Activated T-helper 9 cell treated with anti-CD3 and anti-CD28 coated beads, Interleukin-2, amount 50 U/mL, for 16 hours (primary cell): Measurements from ENCODE around the gene KIAA0232.
A peak's percentile ranks its signal among the peaks of the same experiment; 100 is the strongest.
"Not testable (repeated sequence)": the region's sequence is repeated elsewhere in the genome, so short reads cannot be mapped to it uniquely, and the experiment has no call there.

Experiments used
- DNase-seq: peaks from one replicate; pipeline ENCODE4 v3.0.0-alpha.2; 2020; ENCODE audit warnings: low read depth

Gene KIAA0232

GRCh38 chr4:6900956-6901355 is 118.4 kb downstream of the KIAA0232 start:
- no peak for DNase-seq

- no peak for DNase-seq
Measured at GRCh38 chr4:6901669-6902317, 119.3 kb downstream of the KIAA0232 start.

GRCh38 chr4:6902318-6903042 is 120.0 kb downstream of the KIAA0232 start:
- no peak for DNase-seq

GRCh38 chr4:6905516-6906445 is 123.3 kb downstream of the KIAA0232 start:
- no peak for DNase-seq

GRCh38 chr4:6906486-6906885 is 124.0 kb downstream of the KIAA0232 start:
- not testable (repeated sequence) for DNase-seq

DNA sequence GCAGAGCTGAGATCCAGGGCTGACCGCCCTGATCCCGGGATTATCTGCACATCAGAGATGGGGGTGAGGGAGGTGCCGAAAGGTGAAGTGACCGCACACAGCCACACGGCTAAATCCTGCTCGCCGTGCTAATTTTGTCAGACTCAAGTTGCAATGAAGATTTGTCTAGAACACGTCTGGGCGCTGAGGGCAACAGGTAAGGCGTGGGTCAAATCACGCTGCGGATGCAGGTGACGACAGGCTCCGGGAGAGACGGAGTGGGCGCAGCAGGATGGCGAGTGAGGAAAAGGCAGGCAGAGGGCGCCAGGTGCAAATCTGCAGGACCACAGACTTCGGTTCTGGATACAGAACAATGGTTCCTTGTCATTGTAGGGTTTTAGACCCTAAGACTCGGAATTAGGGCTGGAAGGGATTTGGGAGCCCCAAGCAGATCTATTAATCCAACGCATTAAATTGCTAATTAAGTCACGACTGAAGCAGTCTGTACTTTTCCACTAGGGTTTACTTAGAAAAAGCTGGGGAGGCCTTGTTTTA is 125.2 kb downstream of the KIAA0232 start:
- DNase-seq = no peak

- DNase-seq = no peak
Measured at GRCh38 chr4:6908432-6909112, 126.0 kb downstream of the KIAA0232 start.

DNA sequence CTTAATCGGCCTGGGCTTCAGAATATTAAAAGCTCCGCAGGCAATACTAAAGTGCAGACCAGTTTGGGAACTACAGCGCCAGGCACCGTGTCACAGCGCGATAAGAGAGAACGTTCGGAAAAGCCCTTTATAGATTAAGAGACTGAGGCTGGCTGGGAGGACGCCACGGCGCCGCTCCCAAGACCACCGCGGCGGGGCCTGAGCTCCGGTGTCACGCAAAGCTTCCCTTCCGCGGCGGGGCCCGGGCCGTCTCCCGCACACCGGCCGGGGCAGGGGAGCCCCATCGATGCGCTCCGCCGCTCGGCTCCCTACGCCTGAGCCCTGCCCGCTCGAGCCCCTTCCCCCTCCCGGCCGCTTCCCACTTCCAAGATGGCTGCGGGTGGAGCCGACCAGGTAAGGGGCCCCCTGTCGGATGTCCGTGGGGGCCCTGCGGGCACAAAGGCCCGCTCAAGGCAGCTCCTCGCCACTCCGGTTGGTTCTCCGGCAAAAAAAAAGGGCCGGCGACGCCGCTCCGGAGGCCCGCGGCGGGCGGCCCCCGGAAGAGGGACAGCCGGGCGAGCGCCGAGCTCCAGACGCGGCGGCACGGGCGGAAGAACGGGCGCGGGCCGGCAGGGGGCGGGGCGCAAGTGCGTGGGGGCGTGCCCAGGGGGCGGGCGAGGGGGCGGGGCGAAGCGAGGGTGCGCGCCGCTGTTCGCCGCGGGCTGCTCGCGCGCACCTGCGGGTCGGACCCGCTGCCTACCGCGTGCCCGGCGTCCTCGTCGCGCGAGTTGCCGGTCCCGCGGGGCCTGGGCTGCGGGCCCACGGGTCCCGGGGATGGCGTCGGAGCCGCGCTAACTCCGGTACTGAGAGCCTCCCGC is 126.8 kb downstream of the KIAA0232 start, which contains the start of gene TBC1D14:
TBC1D14 (plus strand) TSS at position 714 of the 857 bp plus-strand sequence. CDS start 13,564 bp downstream, outside the sequence.
- DNase-seq = peak; percentile 80

DNA sequence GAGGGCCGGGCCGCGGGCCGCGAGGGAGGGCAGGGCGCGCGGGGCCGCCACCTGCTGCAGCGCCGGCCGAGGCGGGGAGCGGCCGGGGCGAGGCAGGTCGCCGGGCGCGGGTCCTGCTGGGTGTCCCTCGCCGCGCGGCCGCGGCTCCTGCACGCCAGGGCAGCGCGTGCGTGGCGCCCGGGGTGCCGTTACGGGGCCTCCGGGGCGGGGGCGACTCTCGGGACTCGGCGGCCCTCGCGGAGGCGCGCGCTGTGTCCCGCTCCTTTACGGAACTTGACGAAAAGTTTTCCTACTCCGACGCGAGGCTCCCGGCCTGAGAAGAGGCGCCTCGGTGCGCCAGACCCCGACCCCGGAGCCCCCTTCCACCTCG is 127.4 kb downstream of the KIAA0232 start:
- DNase-seq = no peak

DNA sequence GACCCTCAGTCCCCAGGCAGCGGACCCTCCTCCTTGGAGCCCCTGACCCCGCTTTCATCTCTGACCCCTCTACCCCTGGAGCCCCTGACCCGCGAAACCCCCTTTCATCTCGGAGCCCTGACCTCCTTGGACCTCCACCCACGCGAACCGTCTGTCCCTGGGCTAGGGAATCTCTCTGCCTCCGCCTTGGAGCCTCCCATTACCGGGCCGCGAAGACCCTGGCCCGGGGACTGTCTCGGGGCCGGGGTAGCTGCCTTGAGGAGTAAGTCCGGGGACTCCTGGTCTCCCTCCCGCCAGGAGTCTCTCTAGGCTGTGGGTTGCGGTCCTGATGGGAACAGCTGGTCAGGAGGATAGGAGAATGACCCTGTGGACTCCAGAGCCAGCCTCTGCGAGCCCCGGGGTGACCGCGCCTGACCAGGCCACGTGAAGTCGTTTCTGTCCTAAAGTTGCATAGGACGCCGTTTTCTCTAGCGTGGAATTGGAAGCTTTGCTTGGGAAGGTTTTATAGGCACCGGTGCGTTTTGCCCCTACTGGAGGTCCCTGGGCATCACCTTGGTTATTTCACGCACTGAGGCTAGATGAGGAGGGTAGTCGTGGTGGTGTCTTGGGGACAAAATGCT is 127.9 kb downstream of the KIAA0232 start:
- DNase-seq = no peak

DNA sequence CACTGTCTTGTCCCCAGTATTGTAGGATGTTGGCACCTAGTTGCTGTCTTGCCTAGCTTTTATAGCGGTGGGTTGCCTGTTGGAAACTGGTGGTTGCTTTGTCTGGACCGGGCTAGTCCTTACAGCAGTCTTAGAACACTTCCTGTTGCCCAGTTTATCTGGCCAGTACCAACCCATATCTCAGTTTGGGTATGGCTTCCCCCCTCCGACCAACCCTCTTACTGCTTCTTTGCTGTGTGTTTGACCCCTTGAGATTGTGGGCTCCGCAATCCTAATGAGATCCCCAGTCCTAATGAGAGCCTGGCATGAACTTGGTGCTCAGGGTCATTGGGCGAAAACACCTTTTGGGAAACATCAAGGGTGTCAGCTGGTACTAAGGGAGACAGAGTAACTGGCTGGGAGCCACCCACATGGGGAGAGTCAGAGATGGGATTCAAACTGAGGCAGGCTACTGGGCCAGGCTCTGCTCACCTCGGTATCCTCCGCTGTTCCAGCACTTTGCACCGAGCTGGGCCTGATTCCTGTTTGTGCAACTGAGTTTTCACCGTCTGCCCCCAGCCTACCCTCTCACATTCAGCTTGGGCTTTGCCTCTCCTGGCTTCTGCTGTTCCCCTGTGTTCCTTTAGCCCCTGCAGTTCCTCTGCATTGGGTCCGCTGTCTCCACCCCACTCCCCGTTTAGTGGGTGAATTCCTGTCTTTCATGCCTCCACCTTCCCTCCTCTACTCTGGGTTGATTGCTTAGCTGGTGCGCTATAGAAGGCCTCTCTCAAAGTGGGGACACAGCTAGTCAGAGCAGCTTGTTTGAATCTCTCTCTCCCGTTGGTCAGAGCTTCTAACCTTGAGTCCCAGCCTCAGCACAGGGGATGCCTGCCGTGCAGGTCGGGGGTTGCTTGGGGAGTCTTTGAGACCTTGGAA is 128.7 kb downstream of the KIAA0232 start:
- no peak for DNase-seq

GRCh38 chr4:6911917-6912316 is 129.4 kb downstream of the KIAA0232 start:
- DNase-seq = not testable (repeated sequence)

DNA sequence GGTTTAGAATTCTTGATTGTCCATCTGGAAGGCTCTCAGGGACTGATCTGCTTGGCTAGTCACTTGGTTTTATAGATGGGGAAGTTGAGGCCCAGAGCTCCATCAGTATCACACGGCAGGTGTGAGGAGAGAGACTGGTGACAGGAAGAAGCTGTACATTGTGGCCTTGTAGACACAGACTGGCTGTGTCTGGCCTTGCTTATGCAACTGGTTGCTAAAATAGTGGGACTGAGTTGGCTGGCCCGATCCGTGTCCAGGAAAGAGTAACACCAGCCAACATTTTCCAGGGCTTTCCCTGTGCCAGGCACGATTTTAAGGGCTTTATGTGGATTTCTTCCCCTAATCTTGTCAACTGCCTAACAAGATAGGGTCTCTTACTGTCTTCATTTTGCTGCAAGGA is 129.9 kb downstream of the KIAA0232 start:
- no peak for DNase-seq

DNA sequence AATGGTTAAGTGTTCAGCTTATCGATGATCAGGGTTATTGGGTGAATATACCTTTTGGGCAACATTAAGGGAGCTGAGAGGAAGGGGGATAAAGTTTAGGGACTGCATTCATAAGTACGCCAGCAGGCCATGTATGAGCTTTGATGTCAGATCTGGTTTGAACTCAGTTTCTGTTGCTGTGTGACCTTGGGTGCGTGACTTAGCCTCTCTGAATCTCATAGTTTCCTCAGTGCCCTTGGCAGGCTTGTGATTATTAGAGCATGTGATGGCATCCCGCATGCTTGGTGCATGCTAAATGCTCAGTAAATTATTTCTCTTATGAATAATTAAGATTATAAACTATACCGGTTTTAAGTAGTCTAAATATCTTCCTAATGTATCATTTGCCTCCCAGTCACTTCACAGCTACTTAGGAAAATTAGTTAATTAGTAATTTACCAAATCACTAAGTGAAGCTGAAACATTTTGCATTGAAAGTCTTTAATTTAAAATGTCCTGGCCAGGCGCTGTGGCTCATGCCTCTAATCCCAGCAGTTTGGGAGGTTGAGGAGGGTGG is 130.9 kb downstream of the KIAA0232 start:
- DNase-seq = no peak

GRCh38 chr4:6914448-6914847 is 131.9 kb downstream of the KIAA0232 start:
- DNase-seq = no peak

DNA sequence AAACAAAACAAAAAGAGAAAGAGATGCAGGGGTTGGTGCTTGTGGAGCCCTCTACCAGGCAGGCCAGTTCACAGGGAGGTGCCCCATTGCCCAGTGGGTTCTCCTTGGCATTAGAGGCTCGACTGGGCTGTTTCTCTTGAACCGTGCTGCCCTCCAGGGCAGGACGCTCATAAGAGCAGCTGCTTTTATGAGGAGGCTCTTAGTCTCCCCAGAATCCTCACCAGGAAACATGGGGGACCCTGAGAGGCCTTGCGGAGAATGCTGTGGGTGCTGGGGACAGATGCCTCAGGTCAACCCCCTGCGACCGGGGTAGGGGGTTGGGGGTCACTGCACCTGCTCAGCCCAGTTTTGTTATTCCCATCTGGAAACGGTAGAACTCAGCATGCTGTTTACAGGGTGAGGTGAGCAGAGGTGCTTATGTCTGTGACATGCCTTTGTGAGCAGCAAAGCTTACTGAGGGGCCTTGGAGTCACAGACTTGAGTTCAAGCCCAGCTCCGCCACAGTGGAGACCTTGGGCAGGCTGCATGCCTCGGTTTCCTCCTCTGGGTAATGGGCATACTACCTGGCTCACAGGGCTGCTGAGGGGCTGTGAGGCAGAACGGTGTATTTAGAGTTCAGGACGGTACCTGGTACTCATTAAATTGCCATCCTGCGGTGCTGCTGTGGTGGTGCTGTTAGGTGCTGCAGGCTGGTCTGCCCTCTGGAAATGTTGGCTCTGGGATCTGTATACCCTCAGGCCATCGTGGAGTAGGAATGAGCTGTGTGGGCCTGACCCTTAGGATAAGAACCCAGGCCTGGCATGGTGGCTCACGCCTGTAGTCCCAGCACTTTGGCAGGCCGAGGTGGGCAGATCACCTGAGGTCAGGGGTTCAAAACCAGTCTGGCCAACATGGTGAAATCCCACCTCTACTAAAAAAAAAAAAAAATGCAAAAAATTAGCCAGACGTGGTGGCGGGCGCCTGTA is 132.8 kb downstream of the KIAA0232 start:
- no peak for DNase-seq

- DNase-seq = no peak
Measured at GRCh38 chr4:6916069-6916586, 133.6 kb downstream of the KIAA0232 start.
